HG03097 (cell line): ENCODE results near the gene CD14.
"Not testable (repeated sequence)": the region's sequence is repeated elsewhere in the genome, so short reads cannot be mapped to it uniquely, and the experiment has no call there.

ENCODE experiments used
- ATAC-seq: cut with Tn5 transposase; IDR thresholded peaks from one replicate; pipeline ENCODE4 v1.9.1; 2021; ENCODE audit not compliant: unreplicated experiment, low FRiP score

The CD14 gene

DNA sequence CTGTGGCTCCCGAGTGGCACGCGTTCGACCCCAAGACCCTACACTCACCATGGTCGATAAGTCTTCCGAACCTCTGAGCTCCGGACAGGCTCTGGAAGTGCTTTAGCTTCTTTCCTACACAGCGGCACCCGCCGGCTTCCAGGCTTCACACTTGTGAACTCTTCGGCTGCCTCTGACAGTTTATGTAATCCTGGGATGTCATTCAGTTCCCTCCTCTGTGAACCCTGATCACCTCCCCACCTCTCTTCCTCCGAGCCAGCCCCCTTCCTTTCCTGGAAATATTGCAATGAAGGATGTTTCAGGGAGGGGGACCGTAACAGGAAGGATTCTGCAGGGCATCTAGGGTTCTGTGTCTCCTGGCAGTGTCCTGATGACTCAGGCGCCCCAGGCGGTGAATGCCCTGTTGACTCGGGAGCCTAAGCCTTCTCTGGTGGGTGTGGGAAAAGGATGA lies at the start of gene CD14:
Gene CD14, minus strand, starts transcription at position 155 of the 451 bp plus-strand sequence. Its CDS starts 104 bp downstream, at position 51.
- no peak for ATAC-seq

DNA sequence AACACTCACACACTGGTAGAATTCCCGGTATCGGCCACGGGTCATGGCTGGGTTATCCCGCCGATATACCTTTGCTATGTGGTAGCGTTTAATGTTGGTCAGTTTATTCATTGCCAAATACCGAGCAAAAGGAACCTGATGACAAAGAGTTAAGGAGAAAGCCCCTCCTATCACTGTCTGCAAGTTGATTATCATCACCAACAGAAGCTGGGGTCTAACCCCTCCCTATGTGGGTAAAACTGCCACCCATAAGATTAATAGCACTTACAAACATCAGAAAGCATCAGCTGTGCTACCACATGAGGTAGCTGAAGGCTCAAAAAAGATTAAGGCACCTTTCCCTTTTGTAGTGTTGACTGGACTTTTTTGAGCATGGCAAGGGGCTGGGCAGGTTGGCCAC lies 46.0 kb upstream of the CD14 start:
- ATAC-seq, result no peak

GRCh38 chr5:140677947-140678346 lies 45.0 kb upstream of the CD14 start:
- ATAC-seq, result no peak

- ATAC-seq, result no peak
These were observed 41.7 kb upstream of the CD14 start for GRCh38 chr5:140674629-140675028.

DNA sequence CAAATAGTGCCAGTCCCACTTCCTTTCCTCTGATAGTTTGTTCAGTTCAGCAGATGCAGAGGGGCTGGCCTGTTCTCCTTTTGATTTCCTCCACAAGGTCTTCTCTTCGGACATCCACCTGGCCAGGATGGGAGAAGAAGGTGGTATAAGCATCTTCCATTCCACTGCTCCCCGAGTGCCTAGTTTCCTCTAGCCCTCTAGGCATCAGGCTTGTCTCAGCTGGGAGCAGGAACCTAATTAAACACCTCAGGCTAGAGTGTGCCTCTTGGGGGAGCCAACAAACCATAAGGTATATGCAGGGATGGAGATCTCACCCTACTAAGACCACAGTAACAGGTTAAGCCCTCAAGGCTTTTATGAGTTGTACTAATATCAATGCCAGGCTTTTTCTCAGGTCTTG lies 41.2 kb upstream of the CD14 start:
- ATAC-seq, result no peak

- no peak for ATAC-seq
These were observed 40.4 kb upstream of the CD14 start, which contains the start of gene DND1 for GRCh38 chr5:140673187-140673976. TSS of gene DND1 (minus strand) at chr5:140673576. CDS start at chr5:140673542, 34 bp downstream.

GRCh38 chr5:140672455-140673186 lies 39.6 kb upstream of the CD14 start:
- ATAC-seq, result no peak

- no peak for ATAC-seq
These were observed 38.6 kb upstream of the CD14 start for GRCh38 chr5:140671472-140672125.

- not testable (repeated sequence) for ATAC-seq
These were observed 38.1 kb upstream of the CD14 start for GRCh38 chr5:140671035-140671434.

- peak; percentile 94 for ATAC-seq
These were observed 31.6 kb upstream of the CD14 start, which contains the start of gene WDR55 for GRCh38 chr5:140664359-140665119. TSS of gene WDR55 (plus strand) at chr5:140664904. CDS start at chr5:140664913, 9 bp downstream.

- no peak for ATAC-seq
These were observed 31.0 kb upstream of the CD14 start for GRCh38 chr5:140664030-140664358.

- not testable (repeated sequence) for ATAC-seq
These were observed 27.4 kb upstream of the CD14 start for GRCh38 chr5:140660371-140660770.

GRCh38 chr5:140658870-140659269 lies 25.9 kb upstream of the CD14 start:
- ATAC-seq, result no peak

DNA sequence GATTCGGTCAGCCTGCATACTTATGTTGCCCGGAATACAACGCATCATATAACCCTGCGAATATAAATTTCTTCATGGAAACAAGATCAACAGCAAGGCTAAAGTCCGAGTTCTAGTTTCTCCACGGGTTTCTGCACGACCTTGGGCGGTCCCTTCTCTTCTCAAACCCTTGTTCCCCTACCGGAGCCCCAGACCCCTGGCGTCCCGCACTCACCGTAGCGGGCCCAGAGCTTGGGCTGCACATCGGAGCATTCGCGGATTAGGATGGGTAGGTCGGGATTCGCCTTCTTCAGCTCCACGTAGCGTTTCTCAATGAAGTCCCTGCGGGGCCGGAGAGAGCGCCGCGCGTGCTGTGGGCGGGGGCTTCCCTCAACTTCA lies 14.1 kb upstream of the CD14 start:
- peak; percentile 10 for ATAC-seq

DNA sequence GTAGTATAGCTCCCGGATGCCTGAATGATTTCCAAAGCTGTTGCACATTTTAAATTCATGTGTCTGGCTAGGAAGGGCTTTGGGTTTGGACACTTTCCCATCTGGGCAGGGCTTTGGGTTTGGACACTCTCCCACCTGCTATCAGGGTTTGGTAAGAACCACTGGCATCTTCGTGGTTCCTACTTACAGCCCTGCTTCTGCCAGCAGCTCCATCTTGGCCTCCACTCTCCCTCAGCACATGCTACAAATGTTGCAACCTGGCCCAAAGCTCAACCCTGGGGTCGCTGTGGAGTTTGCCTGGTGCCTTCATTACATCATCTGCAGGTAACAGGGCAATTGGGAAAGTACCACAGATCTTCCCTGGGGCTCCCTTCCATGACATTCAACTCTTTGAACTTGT lies 9.7 kb upstream of the CD14 start:
- ATAC-seq, result no peak

- no peak for ATAC-seq
These were observed 8.7 kb upstream of the CD14 start for GRCh38 chr5:140641716-140642115.

GRCh38 chr5:140639148-140639981 lies 6.4 kb upstream of the CD14 start, which contains the start of gene TMCO6:
TSS of gene TMCO6 (plus strand) at chr5:140639451. CDS start at chr5:140639528, 77 bp downstream.
- ATAC-seq, result peak; percentile 87

- not testable (repeated sequence) for ATAC-seq
These were observed 5.8 kb upstream of the CD14 start for GRCh38 chr5:140638898-140639147.

GRCh38 chr5:140637371-140638100 lies 4.6 kb upstream of the CD14 start:
- ATAC-seq, result no peak
